ENCODE results near the gene WNT6.

Gene WNT6

DNA sequence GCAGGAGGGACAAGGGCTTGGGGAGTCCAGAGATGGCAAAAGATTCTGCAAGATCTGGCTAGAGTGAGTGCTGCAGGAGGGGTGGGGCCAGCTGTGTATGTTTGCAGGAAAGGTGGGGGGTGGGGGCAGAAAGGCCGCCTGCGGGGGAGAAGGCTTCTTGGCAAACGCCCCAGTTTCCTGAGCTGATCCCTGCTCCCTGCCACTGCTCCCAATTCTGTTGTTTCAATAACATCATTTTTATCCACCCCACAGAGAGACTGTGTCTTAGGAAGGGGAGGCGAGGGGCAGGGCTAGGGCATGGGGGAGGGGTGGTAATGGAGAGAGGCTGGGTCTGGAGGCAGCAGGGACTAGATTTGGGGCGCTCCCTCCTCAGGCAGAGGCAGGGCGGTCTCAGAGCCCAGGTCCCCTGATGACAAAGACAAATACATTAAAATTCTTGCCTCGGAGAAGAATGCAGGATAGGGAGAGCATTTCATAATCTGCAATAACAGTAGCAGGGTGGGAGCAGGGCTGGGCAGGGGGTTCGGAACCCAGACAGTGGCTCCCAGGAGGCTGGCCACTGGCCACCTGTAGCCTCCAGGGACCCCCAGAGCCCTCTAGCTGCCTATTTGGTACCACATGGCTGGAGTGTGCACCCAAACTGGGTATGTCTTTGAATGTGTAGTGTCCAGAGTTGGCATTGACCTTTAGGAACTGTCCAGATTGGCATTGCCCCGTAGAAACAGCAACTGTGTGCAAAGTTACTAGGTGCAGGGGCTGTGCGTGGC is 2.1 kb upstream of the WNT6 start:
- DNase-seq (ENCODE audit: low read depth), result no peak

- DNase-seq (ENCODE audit: low read depth), result no peak
These were observed 1.5 kb upstream of the WNT6 start for GRCh38 chr2:218858138-218858445.

DNA sequence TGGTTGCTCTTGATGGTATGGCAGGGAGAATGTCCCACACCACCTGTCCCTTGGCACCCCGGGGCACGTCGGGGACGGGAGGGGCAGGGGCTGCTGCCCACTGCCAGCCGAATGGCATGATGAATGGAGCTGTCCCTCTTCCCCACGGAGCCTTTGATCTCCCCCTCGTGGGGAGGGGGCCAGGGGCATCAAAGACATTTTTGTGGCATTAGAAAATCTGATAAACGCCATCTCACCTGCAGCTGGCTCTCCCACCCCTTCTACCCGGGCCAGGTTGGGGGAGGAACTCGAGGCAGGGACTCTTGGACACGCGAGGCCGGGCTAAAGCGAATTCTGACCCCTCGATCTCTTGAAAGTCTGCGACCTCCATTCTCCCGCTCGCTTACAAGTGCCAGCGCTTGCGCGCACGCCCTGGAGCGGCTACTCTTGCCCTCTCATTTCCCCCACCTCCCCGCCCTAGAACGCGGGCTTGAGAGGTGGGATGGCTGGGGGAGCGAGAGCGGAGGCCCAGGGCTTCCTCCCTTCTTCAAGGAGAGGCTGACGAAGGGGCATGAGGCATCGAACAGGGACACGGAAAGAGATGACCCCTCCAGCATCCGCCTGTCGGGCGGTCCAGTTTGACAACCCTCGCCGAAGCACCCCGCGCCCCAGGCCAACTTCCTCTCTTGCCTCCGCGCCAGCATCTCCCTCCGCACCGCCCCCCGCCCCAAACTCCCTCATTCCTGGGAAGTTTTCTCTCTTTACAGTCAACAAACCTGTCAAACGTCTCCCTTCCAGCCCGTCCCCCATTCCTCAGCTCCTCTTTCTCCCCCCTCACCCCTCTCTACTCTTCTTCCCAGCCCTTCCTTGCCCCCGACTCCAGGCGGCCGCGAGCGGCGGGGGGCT is 692 bp upstream of the WNT6 start:
- no peak for DNase-seq (ENCODE audit: low read depth)

- DNase-seq (ENCODE audit: low read depth), result no peak
These were observed 605 bp downstream of the WNT6 start for GRCh38 chr2:218859988-218860831.

DNA sequence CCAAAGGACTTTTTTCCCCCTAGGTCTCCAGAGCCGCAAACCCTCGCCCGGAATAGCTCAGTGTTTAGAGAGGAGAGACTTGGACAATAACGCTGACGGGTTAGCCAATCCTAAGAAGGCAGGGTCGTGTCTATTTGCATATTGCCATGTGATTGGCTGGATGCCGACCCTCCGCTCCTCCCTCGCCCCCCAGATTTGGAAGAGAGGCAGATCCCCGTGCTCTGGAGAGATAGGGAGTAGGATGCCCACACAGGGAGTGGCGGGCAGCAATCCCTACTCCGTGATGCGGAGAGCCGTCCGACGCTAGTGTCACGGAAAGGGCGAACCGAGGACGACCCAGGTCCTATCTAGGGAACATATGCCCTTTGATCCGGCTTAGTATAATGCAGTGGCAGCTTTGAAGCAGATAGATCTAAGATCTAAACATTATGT is 1.4 kb downstream of the WNT6 start:
- DNase-seq (ENCODE audit: low read depth), result no peak

DNA sequence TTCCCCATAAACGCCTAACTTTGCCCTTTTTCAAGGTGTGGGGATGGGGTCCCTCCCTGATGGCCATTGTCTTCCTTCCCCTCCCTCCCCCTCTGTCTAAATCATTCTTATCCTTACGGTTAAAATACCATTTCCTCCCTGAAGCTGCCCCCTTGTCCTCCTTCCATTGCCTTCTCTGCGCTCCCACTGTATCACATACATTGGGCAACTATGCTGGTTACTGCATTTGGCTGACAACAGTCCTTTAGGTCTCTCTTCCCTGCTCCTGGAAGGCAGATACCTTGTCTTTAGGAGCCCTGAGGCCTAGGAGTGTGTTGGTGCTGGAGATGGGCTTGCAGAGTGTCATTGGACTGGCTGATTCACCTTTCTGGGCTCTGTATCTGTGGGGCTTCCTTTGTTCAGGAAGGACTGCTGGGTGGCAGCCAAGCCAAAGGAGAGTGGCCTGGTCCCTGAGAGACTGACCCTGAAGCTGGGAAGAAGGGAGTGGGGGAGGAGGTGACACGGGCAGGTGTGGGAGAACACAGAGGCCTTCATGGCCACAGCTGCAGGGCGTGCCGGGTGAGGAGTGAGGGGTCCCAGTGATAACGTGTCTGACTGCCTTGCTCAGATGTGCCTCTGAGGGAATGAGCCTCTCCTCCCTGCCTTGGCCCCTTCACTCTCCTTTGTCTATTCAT is 2.2 kb downstream of the WNT6 start:
- DNase-seq (ENCODE audit: low read depth), result no peak

DNA sequence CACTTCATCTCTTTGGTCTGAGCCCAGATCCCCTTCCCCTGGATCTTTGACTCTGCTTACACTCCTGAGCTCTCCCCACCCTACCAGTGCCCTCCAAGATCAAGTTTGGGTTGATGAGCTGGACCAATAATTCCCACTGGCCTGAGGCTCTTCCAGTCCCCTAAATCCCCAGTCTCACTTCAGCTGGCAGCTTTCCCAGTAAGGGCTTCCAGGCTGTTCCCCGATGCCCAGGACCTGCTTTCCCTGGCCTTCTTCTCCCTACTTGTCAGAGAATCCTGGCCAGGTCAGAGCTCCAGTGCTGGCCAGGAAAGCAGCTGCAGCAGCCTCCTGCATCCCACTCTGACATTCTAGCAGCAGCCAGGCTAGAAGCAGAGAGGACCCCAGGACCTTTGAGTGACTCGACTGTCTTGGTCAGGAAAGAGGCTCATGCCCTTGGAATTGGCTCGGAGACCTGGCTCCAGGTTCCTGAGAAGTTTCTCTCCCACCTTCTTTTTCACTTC is 3.5 kb downstream of the WNT6 start:
- no peak for DNase-seq (ENCODE audit: low read depth)

DNA sequence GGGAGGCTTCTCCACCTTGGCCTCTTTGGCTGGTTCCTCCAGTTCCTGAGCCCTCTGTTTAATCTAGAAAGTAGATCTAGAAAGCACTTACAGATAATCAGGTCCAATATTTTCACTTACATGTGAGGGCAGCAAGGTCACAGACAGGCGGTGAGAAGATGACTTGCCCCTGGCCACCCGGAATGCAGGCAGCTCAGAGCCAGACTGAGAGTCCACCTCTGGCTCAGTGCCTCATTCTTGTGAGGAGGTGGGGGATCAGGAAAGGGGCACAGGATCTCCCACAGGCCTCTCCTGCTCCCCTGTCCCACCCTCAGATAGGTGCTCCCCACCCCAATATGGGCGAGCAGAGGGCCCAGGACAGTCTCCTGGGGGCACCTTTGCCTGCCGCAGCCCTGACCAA is 5.8 kb downstream of the WNT6 start:
- DNase-seq (ENCODE audit: low read depth), result no peak

DNA sequence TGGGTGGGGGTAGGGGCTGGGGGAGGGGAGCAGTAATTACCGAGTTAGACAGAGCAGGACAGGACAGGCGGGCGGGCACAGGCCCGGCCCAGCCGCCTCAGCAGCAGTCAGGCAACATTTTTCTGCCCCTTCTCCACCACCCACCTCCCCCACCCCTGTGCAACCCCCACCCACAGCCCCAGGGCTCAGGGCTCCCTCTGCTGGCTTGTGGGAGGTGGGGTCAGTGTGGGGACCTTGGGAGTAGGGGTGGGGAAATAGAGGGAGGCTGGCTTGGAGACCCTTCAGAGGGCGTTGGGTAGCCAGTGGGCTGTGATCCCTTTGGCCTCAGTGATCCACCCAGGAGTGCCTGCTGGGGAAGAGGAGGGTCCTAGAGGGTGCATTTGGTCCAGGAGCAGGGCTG is 6.4 kb downstream of the WNT6 start:
- no peak for DNase-seq (ENCODE audit: low read depth)

GRCh38 chr2:218867900-218868299 is 8.3 kb downstream of the WNT6 start:
- no peak for DNase-seq (ENCODE audit: low read depth)

GRCh38 chr2:218869064-218869463 is 9.5 kb downstream of the WNT6 start:
- no peak for DNase-seq (ENCODE audit: low read depth)

DNA sequence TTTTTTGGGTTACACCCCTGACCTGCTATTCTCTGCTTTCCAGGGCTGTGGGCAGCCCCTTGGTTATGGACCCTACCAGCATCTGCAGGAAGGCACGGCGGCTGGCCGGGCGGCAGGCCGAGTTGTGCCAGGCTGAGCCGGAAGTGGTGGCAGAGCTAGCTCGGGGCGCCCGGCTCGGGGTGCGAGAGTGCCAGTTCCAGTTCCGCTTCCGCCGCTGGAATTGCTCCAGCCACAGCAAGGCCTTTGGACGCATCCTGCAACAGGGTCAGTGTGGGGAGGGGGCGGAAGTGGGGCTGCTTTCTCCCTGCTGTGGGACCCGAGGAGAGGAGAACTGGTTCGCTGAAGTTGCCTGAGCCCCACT is 11.4 kb downstream of the WNT6 start:
- no peak for DNase-seq (ENCODE audit: low read depth)

GRCh38 chr2:218871345-218872302 is 12.0 kb downstream of the WNT6 start:
- DNase-seq (ENCODE audit: low read depth), result no peak

- DNase-seq (ENCODE audit: low read depth), result no peak
These were observed 13.2 kb downstream of the WNT6 start for GRCh38 chr2:218872645-218873358.

- DNase-seq (ENCODE audit: low read depth), result no peak
These were observed 14.0 kb downstream of the WNT6 start for GRCh38 chr2:218873359-218874194.

GRCh38 chr2:218875692-218876246 is 16.2 kb downstream of the WNT6 start:
- no peak for DNase-seq (ENCODE audit: low read depth)

GRCh38 chr2:218876562-218877219 is 17.1 kb downstream of the WNT6 start:
- peak; percentile 44 for DNase-seq (ENCODE audit: low read depth)

- DNase-seq (ENCODE audit: low read depth), result peak; percentile 21
These were observed 17.7 kb downstream of the WNT6 start for GRCh38 chr2:218877331-218877730.
